Inferior parietal cortex (tissue), 1 donor: ENCODE data around the gene CTNNA2.

Experiments
- DNase-seq: peaks from one replicate; pipeline ENCODE4 v3.0.0-alpha.2; 2016; ENCODE audit errors: extremely low spot score

The CTNNA2 gene

GRCh38 chr2:79612999-79613398 lies 100.1 kb downstream of the CTNNA2 start:
- DNase-seq = no peak

- no peak for DNase-seq
Observed at GRCh38 chr2:79619442-79619841, 106.6 kb downstream of the CTNNA2 start.

GRCh38 chr2:79619976-79620375 lies 107.1 kb downstream of the CTNNA2 start:
- no peak for DNase-seq

- no peak for DNase-seq
Observed at GRCh38 chr2:79620679-79621078, 107.8 kb downstream of the CTNNA2 start.

- DNase-seq = no peak
Observed at GRCh38 chr2:79621252-79621651, 108.4 kb downstream of the CTNNA2 start.

GRCh38 chr2:79621755-79622154 lies 108.9 kb downstream of the CTNNA2 start:
- DNase-seq = no peak

GRCh38 chr2:79622508-79622907 lies 109.7 kb downstream of the CTNNA2 start:
- no peak for DNase-seq

GRCh38 chr2:79627237-79627636 lies 114.4 kb downstream of the CTNNA2 start:
- no peak for DNase-seq

GRCh38 chr2:79630060-79630459 lies 117.2 kb downstream of the CTNNA2 start:
- DNase-seq = no peak

- no peak for DNase-seq
Observed at GRCh38 chr2:79630972-79631557, 118.2 kb downstream of the CTNNA2 start.

- DNase-seq = no peak
Observed at GRCh38 chr2:79638410-79638809, 125.6 kb downstream of the CTNNA2 start.

- DNase-seq = no peak
Observed at GRCh38 chr2:79638954-79639353, 126.1 kb downstream of the CTNNA2 start.

GRCh38 chr2:79640001-79640400 lies 127.2 kb downstream of the CTNNA2 start:
- no peak for DNase-seq

GRCh38 chr2:79649531-79649930 lies 136.7 kb downstream of the CTNNA2 start:
- DNase-seq = peak; percentile 45

GRCh38 chr2:79660557-79660956 lies 147.7 kb downstream of the CTNNA2 start:
- peak; percentile 14 for DNase-seq

GRCh38 chr2:79665091-79665490 lies 152.2 kb downstream of the CTNNA2 start:
- no peak for DNase-seq

GRCh38 chr2:79666430-79666829 lies 153.6 kb downstream of the CTNNA2 start:
- DNase-seq = no peak

GRCh38 chr2:79669714-79670113 lies 156.9 kb downstream of the CTNNA2 start:
- DNase-seq = no peak

GRCh38 chr2:79670198-79670597 lies 157.3 kb downstream of the CTNNA2 start:
- no peak for DNase-seq

GRCh38 chr2:79686884-79687283 lies 174.0 kb downstream of the CTNNA2 start:
- no peak for DNase-seq

- no peak for DNase-seq
Observed at GRCh38 chr2:79695248-79695647, 182.4 kb downstream of the CTNNA2 start.

GRCh38 chr2:79697200-79697599 lies 184.3 kb downstream of the CTNNA2 start:
- DNase-seq = no peak

- no peak for DNase-seq
Observed at GRCh38 chr2:79700651-79701050, 187.8 kb downstream of the CTNNA2 start.

GRCh38 chr2:79702905-79703304 lies 190.1 kb downstream of the CTNNA2 start:
- no peak for DNase-seq
